ENCODE results near the gene LCOR. TPM values are rescaled to one million over a fixed set of nuclear protein-coding genes. Genes with fewer than 3 reads are reported as not detected.

LCOR gene
- total RNA-seq, 1 donor from 2014 or later, result 39.5 TPM

DNA sequence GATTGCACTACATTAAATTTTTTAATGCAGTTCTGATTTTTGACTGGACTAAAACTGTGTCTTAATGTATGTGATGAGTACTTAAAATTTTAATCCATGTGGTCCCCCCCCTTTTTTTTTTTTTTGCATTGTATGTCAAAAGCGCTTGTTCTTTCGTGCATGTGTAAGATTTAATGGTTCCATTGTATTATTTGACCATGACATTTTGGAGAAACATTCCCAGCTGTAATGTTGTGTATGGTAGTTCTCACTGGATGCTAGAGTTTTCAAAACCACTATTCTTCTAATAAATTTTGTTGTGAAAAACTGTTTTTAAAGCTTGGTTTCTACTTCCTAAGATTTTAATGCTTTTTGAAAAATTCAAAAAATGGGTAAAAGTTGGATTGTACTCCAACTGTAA, 132.0 kb downstream of the LCOR start:
- H3K27me3 ChIP-seq, result no peaks in the 10 kb centered on the region
- ATAC-seq (no peak), DNase-seq (no peak)
- H3K4me3 ChIP-seq, result no peak overlapping the region
- H3K9me3 ChIP-seq, result no peaks in the 10 kb centered on the region
- no peak for TF ChIP-seq CTCF (IDR thresholded peaks at IDR 0.05)
- H3K36me3 ChIP-seq, result peaks cover 4% of the 10 kb centered on the region
- intact Hi-C loops (cut with DNase I), result no loop called here
- H3K27ac ChIP-seq, result no peak overlapping the region
- no peaks in the 10 kb centered on the region for H3K4me1 ChIP-seq

- H3K36me3 ChIP-seq, result no peaks in the 10 kb centered on the region
- TF ChIP-seq CTCF (IDR thresholded peaks at IDR 0.05), result no peak
- no peaks in the 10 kb centered on the region for H3K9me3 ChIP-seq
- no peak overlapping the region for H3K27ac ChIP-seq
- no peak overlapping the region for H3K4me3 ChIP-seq
- intact Hi-C loops (cut with DNase I), result no loop called here
- no peaks in the 10 kb centered on the region for H3K27me3 ChIP-seq
- H3K4me1 ChIP-seq, result no peaks in the 10 kb centered on the region
- ATAC-seq (no peak), DNase-seq (no peak)
These were observed 135.7 kb downstream of the LCOR start for GRCh38 chr10:96967847-96968246.

DNA sequence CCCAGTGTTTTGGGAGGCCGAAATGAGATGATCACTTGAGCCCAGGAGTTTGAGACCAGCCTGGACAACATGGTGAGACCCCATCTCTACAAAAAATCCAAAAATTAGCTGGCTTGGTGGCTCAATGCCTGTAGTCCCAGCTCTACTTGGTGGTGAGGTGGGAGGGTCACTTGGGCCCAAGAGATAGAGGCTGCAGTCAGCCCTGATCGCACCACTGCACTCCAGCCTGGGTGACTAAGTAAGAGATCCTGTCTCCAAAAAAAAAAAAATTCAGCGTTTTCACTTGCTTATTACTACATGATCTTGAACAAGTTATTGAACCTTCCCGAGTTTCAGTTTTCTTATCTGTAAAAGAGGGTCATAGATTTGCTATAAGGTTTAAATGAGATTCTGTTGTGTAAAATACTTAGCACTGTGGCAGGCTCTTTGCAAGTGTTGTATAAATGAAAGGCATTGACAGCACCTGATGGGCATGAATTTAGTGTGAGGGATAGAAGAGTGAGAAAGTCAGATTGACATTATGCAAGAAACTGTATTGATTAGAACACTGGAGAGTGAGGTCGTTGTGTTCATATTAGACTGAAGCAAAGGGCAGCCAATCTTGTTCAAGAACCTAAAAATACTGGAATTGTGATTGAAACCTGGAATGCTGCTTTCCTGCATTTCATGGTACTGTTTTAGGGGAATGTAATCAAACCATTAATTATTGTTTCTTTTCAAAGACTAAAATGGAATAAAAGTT, 136.8 kb downstream of the LCOR start:
- H3K9me3 ChIP-seq, result no peaks in the 10 kb centered on the region
- TF ChIP-seq CTCF (IDR thresholded peaks at IDR 0.05), result no peak
- no peaks in the 10 kb centered on the region for H3K4me1 ChIP-seq
- DNase-seq, result no peak
- H3K27me3 ChIP-seq, result no peaks in the 10 kb centered on the region
- H3K36me3 ChIP-seq, result no peaks in the 10 kb centered on the region
- intact Hi-C loops (cut with DNase I), result no loop called here
- H3K27ac ChIP-seq, result no peak overlapping the region
- ATAC-seq, result no peak
- no peak overlapping the region for H3K4me3 ChIP-seq

DNA sequence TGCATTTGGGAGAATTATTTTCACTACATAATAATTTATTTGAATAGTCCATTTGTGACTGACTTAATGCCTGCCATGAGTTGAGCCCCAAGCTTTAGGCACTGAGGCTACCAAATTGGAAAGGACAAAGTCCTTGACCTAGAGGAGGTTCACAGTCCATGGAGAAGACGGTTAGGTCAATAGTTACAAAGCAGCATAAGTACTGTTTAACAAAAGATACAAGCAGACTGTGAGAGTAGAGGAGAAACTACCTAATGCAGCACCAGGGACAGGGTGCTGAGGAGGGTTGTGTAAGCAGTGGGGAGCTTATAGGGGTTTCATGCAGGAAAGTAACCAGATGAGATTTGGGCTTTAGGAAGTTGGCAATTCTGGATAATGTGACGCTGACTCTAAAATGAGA, 139.2 kb downstream of the LCOR start:
- Histone ChIP-seq H3K4me1 (no peaks in the 10 kb centered on the region), H3K9me3 (no peaks in the 10 kb centered on the region), H3K27me3 (no peaks in the 10 kb centered on the region), H3K27ac (no peak overlapping the region), H3K36me3 (no peaks in the 10 kb centered on the region), H3K4me3 (no peak overlapping the region)
- ATAC-seq, result no peak
- DNase-seq, result no peak
- no peak for TF ChIP-seq CTCF (IDR thresholded peaks at IDR 0.05)
- intact Hi-C loops (cut with DNase I), result no loop called here

GRCh38 chr10:96972264-96972663, 140.2 kb downstream of the LCOR start:
- Histone ChIP-seq H3K9me3 (no peaks in the 10 kb centered on the region), H3K27me3 (no peaks in the 10 kb centered on the region), H3K36me3 (no peaks in the 10 kb centered on the region), H3K27ac (no peak overlapping the region), H3K4me3 (no peak overlapping the region), H3K4me1 (no peaks in the 10 kb centered on the region)
- DNase-seq (no peak), ATAC-seq (no peak)
- TF ChIP-seq CTCF (IDR thresholded peaks at IDR 0.05), result no peak
- intact Hi-C loops (cut with DNase I), result no loop called here

Data from upper lobe of right lung (tissue), 1 donor.